CD4-positive, alpha-beta T cell treated with Interleukin-12 subunit alpha and Interleukin-12 subunit beta, for 1 hour (primary cell): ENCODE results near the gene FADS3.
A peak's percentile ranks its signal among the peaks of the same experiment; 100 is the strongest.

Experiments used
- DNase-seq: peaks from one replicate; pipeline ENCODE4 v3.0.0-alpha.2; 2020

FADS3 gene

GRCh38 chr11:61874377-61874809 is 17.0 kb downstream of the FADS3 start:
- no peak for DNase-seq

- DNase-seq, result no peak
Measured at GRCh38 chr11:61873588-61874376, 17.6 kb downstream of the FADS3 start.

GRCh38 chr11:61872935-61873565 is 18.3 kb downstream of the FADS3 start:
- no peak for DNase-seq

- DNase-seq, result peak; percentile 57
Measured at GRCh38 chr11:61871158-61871597, 20.2 kb downstream of the FADS3 start.

GRCh38 chr11:61870541-61871031 is 20.8 kb downstream of the FADS3 start:
- no peak for DNase-seq

- DNase-seq, result no peak
Measured at GRCh38 chr11:61869708-61870451, 21.5 kb downstream of the FADS3 start.

GRCh38 chr11:61869429-61869707 is 22.0 kb downstream of the FADS3 start:
- DNase-seq, result no peak

GRCh38 chr11:61868571-61869428 is 22.5 kb downstream of the FADS3 start:
- DNase-seq, result no peak

GRCh38 chr11:61866958-61867343 is 24.4 kb downstream of the FADS3 start:
- no peak for DNase-seq

GRCh38 chr11:61866231-61866957 is 25.0 kb downstream of the FADS3 start:
- no peak for DNase-seq

- no peak for DNase-seq
Measured at GRCh38 chr11:61864814-61865775, 26.2 kb downstream of the FADS3 start.

- DNase-seq, result no peak
Measured at GRCh38 chr11:61863548-61864081, 27.7 kb downstream of the FADS3 start.

GRCh38 chr11:61862714-61863547 is 28.4 kb downstream of the FADS3 start:
- DNase-seq, result no peak

GRCh38 chr11:61861634-61862033 is 29.7 kb downstream of the FADS3 start:
- no peak for DNase-seq

GRCh38 chr11:61860054-61860903 is 31.1 kb downstream of the FADS3 start:
- no peak for DNase-seq

GRCh38 chr11:61855939-61856680 is 35.2 kb downstream of the FADS3 start:
- DNase-seq, result no peak

GRCh38 chr11:61854966-61855714 is 36.2 kb downstream of the FADS3 start:
- no peak for DNase-seq
